ENCODE measurements around the gene GAB2.

GAB2 gene

DNA sequence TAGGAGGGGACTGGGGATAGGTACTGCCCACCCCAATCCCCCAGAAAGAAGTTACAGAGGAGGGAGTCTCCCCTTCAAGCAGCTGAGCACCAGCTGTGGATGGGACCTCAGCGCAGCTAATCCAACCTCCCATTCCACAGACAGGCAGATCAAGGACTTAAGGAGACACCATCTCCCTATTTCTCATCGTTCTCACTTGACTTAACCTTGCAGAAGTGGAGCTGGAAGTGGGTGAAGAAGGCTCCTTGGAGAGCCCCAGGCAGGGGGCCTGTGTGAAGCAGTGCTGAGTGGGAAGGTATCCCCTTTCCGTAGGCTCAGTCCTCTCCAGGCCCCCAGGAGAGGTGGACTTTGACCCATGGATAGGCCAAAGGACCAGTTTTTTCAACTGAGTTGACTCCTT, 201.6 kb downstream of the GAB2 start:
- no peak for DNase-seq

DNA sequence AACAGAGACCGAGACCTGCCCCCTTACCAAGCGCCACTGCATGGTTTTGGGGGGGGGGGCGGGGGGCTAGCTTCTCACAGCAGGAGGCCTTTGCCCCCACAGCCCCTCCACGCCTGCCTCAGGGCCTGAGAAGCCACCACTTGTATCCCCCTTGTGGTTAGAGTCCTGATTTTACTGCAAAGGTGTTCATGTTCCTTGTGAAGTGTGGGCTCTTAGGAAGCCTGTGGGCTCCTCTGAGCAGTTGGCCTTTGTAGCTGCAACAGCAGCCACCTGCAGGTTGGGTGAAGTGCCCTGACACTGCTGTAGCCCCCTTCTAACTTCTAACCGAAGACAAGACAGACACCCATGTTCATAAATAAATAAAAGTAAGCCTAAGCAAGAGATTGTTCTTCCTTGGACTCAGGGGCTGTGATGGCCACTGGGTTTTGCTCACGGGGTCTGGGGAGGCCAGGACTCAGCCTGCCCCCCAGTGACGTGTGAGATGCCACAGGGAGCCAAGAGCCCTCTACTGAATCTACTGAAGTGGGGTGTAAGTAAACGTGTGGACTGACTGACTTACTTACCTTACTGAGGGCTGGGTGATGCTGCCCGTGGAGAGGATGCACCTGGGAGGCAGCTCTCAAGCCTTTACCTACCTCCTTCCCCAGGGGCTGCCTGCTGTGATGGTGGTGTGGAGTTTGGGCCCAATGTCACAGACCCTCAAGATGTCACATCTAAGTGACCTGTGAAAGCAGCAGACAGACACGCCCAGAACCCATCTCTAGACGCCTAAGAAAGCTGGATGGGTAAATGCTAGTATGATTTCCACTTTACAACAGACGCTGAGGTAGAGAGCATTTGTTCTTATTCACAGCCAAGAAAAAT, 203.1 kb downstream of the GAB2 start:
- no peak for DNase-seq

DNA sequence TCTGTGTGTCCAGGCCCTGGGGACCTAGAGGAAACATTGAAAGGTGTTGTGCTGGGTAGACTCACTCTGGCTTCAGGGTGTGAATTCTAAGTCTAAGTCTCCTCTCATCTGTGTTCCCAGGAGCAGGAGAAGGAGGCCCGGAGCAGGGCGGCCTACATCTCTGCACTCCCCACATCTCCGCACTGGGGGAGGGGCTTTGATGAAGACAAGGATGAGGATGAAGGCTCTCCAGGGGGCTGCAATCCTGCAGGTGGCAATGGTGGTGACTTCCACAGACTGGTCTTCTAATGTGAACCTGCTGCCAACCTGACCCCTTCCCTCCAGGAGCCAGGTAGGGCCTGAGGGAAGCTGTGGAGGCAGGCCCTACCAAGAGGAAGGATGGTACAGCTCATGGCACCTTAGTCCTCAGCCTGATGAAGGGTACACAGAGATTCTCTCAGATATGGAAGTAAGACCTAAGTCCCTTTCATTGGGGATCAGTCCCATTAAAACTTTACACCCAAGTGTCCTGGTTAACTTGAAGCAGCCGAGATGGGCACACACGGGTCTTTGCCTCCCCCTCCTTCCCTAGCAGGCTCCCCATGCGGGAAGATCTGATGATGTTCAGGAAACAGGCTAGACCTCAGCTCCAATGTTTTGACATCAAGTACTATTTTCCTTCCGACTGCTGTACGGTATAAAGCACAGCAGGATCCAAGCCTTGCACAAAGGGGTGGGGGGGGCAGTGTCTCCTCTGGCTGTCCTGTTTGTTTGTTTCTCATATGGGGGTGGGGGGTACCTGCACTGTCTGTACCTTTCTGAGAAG, 203.9 kb downstream of the GAB2 start:
- DNase-seq = no peak

DNA sequence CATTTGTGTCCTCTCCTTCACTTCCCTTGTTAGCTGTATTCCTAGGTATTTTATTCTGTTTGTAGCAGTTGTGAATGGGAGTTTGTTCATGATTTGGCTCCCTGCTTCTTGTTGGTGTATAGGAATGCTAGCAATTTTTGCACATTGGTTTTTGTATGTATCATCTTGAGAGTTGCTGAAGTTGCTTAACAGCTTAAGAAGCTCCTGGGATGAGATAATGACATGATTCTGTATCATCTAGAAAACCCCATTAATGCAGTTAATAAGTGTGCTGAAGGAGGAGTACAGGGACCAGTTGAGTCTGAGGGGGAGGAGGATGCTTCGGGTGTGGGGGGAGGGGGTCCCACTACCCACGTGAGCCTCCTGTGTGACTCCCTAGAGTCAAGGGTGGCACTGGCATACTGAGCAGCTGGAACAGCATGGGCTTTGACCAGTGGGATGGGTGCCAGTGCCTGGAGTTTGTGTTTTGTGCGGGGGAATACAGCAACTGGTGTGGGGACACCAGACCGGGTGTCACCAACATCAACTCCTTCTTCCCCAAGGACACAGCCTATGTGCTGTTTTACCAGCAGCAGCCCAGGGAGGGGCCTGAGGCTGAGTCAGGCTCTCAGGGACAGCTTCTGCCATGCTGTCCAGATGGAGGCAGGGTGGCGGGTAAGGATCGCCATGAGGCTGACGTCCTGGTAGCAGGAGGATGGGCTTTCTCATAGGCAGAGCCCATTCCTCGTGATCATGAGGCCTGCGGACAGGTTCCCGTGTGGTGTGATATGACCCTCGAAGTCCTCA, 204.8 kb downstream of the GAB2 start:
- DNase-seq = no peak

DNA sequence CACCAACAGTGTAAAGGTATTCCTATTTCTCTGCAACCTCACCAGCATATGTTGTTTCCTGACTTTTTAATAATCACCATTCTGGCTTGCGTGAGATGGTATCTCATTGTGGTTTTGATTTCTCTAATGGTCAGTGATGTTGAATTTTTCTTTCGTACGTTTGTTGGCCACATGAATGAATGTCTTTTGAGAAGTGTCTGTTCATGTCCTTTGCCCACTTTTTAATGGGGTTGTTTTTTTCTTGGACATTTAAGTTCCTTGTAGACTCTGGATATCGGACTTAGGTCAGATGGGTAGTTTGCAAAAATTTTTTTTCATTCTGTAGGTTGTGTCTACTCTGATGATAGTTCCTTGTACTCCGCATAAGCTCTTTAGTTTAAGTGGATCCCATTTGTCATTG, 206.1 kb downstream of the GAB2 start:
- no peak for DNase-seq

DNA sequence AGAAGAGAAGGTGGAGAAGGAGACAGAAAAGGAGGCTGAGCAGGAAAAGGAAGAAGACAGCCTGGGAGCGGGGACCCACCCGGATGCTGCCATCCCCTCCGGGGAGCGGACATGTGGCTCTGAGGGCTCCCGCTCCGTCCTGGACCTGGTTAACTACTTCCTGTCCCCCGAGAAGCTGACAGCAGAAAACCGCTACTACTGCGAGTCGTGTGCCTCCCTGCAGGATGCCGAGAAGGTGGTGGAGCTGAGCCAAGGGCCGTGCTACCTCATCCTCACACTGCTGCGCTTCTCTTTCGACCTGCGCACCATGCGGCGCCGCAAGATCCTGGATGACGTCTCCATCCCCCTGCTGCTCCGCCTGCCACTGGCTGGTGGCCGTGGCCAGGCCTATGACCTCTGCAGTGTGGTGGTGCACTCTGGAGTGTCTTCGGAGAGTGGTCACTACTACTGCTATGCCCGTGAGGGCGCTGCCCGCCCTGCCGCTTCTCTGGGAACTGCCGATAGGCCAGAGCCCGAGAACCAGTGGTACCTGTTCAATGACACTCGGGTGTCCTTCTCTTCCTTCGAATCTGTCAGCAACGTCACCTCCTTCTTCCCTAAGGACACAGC, 207.5 kb downstream of the GAB2 start:
- no peak for DNase-seq

DNA sequence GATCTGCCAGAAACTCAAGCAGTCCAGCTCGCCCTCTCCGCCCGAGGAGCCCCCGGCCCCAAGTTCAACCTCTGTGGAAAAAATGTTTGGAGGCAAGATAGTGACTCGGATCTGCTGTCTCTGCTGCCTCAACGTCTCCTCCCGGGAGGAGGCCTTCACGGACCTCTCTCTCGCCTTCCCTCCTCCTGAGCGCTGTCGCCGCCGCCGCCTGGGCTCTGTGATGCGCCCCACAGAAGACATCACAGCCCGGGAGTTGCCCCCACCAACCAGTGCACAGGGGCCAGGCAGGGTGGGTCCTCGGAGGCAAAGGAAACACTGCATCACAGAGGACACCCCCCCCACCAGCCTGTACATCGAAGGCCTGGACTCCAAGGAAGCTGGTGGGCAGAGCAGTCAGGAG, 208.1 kb downstream of the GAB2 start:
- DNase-seq = no peak

DNA sequence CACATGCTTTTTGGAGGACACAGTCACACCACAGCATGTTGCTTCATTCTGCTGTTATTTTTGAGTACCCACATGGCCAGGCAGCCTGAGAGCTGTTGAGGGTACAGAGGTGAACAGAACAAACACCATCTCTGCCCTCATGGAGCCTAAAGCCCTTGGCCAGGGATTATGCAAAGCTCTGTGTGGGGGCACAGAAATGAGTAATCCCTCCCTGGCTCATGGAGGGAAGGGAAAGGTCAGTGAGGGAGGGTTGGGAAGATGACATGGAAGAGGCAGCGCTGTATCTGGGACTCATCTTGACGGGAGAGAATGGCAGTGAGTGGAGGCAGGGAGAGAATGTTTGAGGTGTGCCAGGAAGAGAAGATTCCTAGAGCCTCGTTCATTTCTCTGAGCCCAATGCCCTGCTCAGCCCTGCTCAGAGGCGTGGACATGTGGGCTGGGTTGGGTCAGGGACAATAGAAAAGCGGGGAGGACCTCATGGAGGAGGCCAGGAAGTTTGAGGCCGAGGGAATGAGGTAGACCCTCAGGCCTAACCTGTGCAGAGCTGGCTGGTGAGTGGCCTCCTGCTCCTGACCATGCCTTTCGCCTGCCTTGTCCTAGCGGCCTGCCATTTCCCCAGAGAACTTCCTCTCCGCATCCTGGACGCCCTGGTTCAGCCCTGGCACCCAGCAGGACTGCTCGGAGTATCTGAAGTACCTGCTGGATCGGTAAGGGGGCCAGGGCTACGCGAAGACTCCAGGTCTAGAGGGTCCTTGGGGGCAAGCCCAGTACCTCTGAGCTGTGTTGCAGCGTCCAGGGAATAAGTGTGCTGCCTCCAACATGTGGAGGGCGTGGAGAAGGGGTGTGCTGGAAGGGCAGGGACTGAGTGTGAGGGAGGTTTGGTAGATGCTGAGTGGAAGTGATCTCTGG, 209.1 kb downstream of the GAB2 start:
- no peak for DNase-seq

DNA sequence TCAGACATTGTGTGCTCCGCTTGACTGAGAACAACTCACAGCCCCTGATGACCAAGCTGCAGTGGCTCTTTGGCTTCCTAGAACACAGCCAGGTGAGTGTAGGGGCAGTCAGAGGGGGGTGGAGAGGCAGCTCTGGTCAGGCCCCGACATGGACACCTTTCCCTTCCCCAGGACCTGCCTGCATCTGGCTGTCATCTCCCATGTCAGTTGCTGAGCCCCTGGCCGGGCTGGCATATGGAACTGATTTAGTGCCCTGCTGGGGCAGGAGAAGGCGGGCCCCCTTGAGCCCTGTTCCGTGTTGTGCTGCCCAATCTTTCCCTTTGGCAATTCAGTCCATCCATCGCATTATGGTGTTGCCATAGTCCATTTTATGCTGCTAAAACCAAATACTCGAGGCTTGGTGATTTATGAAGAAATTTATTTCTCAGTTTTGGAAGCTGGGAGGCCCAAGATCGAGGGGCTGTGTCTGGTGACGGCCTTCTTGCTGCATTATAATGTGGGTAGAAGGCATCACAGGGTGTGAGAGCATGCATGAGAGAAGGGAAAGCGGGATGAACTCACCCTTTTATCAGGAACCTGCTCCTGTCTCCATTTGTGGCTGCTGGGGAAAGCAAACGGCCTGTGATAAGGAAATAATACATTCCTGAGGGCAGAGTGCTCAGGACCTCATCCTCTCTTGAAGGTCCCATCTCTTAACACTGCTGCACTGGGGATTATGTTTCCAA, 209.9 kb downstream of the GAB2 start:
- DNase-seq = no peak

DNA sequence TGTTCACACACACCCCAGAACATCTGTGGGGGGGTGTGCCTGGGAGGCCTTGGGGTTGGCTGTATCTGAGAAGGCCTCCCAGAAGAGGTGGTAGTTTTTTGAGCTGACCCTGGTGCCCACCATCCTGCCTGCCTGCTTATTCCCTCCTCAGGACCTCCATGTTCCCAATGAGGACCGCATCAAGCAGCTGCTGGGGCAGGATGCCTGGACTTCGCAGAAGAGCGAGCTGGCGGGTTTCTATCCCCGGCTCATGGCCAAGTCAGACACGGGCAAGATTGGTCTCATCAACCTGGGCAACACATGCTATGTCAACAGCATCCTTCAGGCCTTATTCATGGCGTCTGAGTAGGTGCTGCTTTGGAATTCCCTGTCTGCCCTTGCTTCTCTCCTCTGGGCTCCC, 211.9 kb downstream of the GAB2 start:
- no peak for DNase-seq

DNA sequence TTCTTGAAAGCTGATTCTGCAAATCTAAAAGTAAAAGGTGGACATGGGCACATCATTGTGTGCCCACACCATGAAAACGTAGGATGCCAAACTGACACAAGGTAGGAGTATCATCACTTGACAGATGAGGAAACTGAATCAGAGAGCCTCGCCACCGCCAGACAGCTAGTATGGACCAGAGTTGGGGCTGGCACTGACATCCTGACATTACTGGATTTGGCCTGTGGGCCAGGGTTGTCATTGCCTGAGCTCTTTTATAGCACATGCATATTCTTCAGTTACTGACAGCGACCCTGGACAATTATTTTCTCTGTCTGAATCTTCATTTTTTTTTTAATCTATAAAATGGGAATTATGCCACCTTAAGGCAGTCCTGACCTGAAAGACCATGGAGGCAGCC, 212.4 kb downstream of the GAB2 start:
- no peak for DNase-seq

DNA sequence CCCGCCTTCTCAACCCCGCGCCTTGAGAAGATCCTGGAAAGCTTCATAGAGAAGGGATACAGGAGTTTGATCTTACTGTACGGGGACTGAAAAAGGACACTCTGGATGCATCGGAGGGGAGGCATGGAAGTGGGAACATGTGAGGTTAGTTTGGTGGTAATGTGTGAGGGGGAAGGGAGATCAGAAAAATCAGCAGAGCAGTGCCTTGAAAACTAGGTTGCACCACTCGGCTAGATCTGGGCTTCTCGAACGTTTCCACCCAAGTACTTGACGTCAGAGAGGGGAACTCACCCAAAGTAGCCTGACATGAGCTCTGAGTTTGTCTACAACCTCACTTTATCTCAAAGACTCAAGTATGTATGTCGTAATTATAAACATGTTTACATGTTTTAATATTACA, 214.4 kb downstream of the GAB2 start:
- no peak for DNase-seq

DNA sequence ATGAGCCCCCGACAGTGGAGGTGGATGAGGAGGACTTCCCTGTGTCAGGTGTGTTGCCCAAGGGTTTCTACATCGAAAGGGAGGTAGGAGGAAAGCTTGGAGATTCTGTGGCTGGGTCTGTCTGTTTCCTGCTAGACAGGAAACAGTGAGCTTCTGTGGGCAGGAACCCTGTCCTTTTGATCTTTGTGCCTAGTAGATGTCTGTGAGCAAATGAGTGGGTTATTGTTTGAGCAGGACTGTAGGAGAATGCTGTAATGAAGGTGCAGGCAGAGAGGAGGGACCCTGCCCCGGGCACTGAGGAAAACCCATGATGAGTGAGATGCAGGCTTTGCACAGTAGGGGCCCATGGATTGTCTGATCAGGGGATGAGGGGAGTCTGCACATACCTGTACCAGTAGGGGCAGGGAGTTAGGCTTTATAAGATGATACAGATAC, 214.9 kb downstream of the GAB2 start:
- DNase-seq = no peak

DNA sequence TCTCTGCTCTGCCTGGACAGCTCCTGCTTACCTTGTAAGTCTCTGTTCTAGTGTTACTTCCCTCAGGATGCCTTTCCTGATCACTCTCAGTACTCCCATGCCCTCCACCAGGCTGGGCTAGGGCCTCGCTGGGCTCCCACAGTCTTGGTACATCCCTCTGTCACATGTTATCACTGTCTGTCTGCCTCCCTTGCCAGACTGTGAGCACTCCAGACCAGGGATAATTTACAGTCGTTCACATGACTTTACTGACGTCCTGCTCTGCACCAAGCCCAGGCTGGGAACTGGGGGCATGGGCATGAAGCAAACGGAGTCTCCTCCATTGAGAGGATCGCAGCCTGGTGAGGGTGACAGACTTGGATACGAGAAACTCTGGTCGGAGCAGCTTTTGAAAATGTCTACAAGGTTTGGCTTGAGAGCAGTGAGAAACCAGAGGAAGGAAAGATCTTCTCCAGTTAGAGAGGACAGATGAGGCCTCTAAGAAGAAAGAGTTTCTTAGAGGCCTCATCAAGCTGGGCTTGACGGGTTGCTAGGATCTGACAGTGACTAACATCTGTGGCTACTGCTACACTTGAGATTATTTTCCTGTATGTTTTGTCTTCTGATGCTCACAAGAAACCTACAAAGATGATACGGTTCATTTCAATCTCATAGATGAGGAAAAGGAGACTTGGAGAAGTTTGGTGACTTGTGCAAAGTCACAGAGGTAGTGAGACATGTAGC, 216.4 kb downstream of the GAB2 start:
- no peak for DNase-seq

DNA sequence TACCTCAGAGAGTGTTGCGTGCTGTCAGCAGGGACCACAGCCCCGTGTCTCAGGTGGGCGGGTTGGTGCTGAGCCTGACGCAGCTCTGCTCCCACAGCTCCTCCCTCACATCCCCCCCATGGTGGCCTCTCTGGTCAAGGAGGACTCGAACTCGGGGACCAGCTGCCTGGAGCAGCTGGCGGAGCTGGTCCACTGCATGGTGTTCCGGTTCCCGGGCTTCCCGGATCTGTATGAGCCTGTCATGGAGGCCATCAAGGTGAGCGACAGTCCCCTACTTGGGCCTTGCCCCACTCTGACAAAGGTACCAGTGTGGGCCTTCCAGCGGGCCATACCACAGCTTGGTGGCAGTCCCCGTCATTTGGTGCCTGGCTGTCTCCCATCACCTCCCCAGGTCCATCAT, 217.1 kb downstream of the GAB2 start:
- no peak for DNase-seq

DNA sequence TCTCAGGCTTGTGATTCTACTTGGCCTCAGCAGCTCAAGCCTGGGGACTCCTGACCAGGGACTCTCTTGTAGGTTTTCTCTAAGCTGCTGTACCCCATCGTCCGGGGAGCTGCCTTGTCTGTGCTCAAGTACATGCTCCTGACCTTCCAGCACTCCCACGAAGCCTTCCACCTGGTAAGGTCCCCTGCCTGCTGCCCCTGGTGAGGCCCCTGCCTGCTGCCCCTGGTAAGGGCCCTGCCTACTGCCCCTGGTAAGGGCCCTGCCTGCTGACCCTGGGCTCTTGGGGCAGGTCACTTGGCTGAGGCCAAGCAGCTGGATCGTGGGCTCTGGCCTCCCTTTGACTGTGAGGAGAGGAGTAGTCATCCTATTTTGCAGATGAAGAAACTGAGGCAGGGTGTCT, 217.6 kb downstream of the GAB2 start:
- no peak for DNase-seq

DNA sequence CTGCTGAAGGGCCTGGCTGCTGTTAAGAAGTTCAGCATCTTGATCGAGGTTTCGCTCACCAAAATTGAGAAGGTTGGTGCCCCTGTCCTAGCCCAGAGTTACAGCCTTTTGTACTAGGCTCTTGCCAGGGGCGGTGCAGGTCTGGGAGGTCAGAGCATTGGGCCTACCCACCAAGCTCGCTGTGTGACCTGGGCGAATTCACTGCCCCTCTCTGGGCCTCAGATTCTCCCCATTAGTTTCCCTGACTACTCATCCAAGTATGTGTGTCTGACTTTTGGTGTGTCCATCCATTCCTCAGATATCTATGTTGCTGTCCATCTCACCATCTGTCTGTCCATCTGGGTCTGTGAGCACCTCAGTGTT, 218.0 kb downstream of the GAB2 start:
- DNase-seq = no peak

DNA sequence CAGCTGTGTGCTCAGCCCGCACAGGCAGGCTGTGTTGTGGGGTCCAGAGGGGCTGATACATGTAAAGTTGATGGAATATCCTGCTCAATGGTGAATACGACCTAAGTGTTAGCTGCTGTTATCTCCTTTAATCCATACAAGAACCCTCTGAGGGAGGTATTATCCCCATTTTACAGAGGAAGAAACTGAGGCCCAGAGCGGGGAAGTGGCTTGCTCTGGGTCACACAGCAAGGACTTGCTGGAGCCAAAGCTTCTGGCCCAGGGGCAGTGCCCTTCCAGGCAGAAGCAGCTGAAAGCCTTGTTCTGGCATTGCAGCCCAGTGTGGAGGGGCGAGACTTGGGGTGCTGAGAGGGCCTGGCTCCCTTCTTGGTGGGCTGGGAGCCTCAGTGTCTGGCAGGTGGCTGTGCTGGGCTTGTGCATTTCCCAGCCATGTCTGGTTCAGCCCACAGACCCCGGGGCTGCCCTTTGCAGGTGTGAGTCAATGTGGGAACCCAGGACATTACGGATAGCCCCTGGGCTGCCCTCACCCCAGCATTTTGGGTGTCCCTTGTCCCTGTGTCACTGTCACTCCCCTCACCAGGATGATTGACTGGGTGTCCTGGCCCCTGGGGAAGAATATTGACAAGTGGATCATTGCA, 218.5 kb downstream of the GAB2 start:
- no peak for DNase-seq

DNA sequence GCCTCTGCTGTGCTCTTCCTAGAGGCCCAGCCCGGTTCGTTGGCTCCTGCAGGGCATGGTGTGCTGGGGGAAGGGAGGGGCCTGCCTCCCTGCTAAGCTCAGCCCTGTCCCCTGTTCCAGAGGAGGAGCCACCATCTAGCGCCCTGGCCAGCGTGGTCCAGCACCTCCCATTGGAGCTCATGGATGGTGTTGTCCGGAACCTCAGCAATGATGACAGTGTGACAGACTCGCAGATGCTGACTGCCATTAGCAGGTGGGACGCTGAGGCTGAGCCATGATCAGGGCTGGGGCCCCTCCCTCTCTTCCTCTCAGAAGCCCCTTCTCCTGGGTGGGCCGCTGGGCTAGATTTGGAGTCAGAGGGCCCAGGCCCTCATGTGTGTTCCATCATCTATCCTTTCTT, 219.8 kb downstream of the GAB2 start:
- no peak for DNase-seq

DNA sequence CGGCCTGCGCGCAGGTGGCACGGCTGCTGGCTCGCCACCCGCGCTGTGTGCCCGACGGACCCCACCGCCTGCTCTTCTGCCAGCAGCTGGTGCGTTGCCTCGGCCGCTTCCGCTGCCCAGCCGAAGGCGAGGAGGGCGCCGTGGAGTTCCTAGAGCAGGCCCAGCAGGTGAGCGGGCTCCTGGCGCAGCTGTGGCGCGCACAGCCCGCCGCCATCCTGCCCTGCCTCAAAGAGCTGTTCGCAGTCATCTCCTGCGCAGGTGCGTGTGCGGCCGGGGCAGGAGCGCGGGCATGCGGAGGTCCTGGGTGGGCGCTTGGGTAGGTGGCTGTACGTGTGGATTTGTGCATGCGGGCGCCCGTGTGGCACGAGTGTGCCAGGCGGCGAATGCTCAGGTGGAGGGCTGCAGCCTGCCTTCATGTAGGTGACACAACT, 220.9 kb downstream of the GAB2 start:
- DNase-seq = no peak
